GM21529 (cell line): ENCODE results near the gene ZNF662.

ENCODE experiments used
- ATAC-seq: cut with Tn5 transposase; IDR thresholded peaks from one replicate; pipeline ENCODE4 v1.9.1; 2021; ENCODE audit not compliant: unreplicated experiment

The ZNF662 gene

GRCh38 chr3:42935472-42935871, 29.5 kb downstream of the ZNF662 start:
- no peak for ATAC-seq

- no peak for ATAC-seq
Measured at GRCh38 chr3:42936157-42936981, 30.4 kb downstream of the ZNF662 start.

- ATAC-seq, result no peak
Measured at GRCh38 chr3:42937334-42937733, 31.4 kb downstream of the ZNF662 start.

- ATAC-seq, result no peak
Measured at GRCh38 chr3:42942693-42943092, 36.8 kb downstream of the ZNF662 start.

- peak; percentile 51 for ATAC-seq
Measured at GRCh38 chr3:42946050-42946449, 40.1 kb downstream of the ZNF662 start.

- ATAC-seq, result no peak
Measured at GRCh38 chr3:42957573-42957972, 51.6 kb downstream of the ZNF662 start.

- no peak for ATAC-seq
Measured at GRCh38 chr3:42960282-42960681, 54.3 kb downstream of the ZNF662 start.

- no peak for ATAC-seq
Measured at GRCh38 chr3:42960786-42961185, 54.8 kb downstream of the ZNF662 start.

GRCh38 chr3:42961633-42962032, 55.7 kb downstream of the ZNF662 start:
- no peak for ATAC-seq

GRCh38 chr3:42963269-42963668, 57.3 kb downstream of the ZNF662 start:
- no peak for ATAC-seq

GRCh38 chr3:42964266-42964665, 58.3 kb downstream of the ZNF662 start:
- no peak for ATAC-seq
